GM19468 (cell line): ENCODE results near the gene ZFAND4.
A peak's percentile ranks its signal among the peaks of the same experiment; 100 is the strongest.
"Not testable (repeated sequence)": the region's sequence is repeated elsewhere in the genome, so short reads cannot be mapped to it uniquely, and the experiment has no call there.

Source experiments
- ATAC-seq: cut with Tn5 transposase; IDR thresholded peaks from one replicate; pipeline ENCODE4 v1.9.1; 2021; ENCODE audit warnings: mild to moderate bottlenecking, moderate library complexity, moderate number of reproducible peaks; ENCODE audit not compliant: unreplicated experiment; ENCODE audit errors: extremely low read depth

ZFAND4 gene

DNA sequence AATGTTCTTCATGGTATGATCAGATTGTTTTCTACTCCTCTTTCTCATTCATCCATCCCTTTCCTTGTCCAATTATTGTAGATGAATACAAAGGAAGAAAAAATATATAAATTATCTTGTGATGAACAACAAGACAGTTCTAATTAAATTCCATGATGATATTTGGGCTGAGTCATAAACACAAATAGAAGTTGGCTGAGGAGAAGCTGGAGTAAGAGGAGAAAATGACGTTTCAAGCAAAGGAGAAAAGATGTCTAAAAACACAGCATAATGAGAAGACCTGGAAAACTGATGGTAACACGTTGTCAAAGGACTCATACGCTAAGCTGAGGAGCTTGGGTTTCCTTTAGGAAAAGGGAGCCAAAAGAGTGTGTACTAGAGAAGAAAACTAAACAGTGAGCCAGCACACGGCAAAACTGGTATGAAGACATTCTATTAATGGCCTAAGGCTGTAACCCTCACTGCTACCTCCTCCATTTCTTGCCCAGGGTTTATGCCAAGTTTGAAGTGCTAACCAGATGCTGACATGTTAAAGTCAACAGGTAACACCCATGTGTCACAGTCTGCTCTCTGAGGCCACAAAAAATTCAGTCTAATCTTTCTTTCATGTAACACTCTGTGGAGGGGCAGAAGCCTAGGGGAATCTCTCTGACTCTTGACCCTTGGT, 26.1 kb downstream of the ZFAND4 start:
- ATAC-seq, result no peak

DNA sequence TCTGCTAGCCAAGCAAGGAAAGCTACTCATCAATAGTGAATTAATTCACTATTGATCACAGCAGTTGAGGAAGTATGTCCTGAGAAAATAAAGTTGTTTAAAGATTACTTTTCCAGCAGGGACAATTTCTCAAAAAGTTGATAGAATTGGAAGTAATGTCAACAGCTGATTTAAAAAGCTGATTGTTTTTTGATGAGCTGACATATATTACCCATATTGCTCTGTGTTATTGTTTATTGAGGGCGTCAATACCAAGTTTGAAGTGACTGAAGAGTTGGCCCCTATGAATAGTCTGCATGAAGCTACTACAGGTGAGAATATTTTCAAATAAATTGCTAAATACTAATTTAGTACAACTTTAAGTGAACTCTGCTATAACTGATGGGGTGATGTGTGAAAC, 28.0 kb downstream of the ZFAND4 start:
- no peak for ATAC-seq

DNA sequence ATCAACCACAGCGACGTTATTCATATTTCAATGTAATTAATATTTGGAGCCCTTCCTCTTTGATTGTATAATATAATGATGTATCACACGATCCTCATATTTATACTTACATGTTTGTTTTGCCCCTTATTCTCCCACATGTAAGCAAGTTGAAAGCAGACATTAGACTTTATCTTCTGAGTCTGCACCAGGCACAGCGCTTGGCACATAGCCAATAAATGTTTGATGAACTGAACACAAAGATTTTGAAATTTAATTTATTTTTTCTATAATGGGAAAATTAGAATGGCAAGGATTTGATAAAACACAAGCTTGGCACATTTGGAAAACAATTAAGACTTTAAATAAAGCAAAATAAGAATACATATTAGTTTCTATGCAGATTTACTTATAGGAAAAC, 31.6 kb downstream of the ZFAND4 start:
- no peak for ATAC-seq

DNA sequence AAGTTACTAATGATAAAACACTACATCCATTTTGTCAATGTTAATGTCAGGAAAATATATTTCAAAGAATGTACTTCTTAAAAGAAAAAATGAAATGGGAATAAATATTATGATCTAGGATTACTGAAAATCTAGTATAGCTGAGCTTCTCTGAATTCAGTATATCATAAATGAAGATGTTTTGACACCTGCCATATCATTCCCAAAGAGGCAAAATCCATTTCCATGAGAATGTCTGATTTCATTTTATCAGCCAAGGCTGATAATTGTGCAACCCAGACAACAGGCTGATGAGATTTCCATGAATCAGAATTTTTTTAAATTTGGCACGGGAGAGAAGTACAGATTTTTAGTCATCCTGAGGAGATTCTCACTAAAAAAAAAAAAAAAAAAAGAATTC, 32.5 kb downstream of the ZFAND4 start:
- no peak for ATAC-seq

DNA sequence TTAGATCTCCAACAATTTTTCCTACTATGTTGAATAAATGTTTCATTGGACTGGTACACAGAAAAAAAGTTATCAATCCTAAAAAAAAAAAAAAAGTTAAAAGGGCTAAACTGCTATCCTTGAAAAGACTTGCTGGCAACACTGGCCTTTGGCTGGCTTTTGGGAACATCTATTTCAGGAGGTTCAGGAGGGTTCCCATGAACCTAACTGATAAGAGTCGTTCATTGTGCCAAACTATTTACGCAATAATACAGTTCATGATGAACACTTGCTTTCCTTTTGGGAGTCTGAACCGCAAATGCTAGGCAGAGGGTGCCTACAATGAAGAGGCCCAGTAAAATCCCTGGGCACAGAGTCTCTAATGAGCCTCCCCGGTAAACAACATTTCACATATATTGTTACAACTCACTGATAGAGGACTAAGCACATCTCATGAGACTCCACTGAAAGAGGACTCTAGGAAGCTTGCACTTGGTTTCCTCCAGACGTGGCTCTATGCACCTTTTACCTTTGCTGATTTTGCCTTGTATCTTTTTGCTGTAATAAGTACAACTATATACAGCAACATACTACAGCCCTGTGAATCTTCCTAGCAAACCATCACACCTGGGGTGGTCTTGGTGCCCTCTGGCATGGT, 45.0 kb downstream of the ZFAND4 start:
- no peak for ATAC-seq

DNA sequence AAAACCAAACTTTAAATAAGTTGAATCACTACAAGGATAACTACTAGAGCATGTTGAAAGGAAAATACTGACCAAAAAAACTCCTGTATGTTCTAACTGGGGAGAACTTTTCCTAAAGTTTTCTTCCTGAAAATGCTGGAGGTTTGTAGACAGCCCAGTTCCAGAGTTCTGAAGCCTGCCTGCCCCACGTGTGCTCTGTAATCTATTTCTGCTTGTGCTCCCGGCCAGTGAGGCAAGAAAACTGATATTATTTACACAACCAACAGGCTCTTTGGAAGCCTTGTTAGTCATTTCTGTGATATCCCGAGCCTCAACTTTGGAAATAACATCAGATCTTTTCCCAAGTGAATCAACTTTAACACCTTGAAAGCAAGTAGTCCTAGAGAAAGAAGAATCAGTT, 46.7 kb downstream of the ZFAND4 start:
- ATAC-seq, result no peak

DNA sequence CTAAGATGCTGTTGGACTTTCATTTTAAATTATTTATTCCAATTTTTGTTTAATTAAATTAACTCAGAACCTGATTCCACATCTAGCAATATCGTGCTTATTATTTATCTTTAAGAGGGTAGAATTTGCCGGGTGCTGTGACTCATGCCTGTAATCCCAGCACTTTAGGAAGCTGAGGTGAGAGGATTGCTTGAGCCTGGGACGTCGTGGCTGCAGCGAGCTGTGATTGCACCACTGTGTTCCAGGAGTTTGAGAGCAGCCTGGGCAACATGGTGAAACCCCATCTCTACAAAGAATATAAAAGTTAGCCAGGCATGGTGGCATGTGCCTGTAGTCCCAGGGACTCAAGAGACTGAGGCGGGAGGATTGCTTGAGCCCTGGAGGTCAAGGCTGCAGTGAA, 47.8 kb downstream of the ZFAND4 start:
- no peak for ATAC-seq

DNA sequence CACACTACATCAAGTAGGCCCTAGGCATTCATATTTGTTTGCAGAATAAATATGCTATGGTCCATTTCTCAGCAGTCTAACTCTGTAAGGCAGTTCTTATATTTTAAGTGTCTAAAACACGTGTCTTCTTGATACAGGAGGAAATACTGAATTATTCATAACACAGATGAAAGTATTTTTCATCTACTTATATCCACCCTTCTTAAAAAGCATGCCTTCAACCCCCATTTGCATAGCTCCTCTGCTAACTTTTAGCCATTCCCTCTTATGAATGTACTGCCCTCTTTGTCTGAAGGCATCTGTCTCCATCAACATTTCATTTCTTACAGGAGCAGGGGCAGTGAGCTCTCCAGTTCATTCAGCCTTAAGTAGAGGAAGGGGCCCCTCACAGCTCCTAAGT, 57.7 kb downstream of the ZFAND4 start:
- ATAC-seq, result no peak

DNA sequence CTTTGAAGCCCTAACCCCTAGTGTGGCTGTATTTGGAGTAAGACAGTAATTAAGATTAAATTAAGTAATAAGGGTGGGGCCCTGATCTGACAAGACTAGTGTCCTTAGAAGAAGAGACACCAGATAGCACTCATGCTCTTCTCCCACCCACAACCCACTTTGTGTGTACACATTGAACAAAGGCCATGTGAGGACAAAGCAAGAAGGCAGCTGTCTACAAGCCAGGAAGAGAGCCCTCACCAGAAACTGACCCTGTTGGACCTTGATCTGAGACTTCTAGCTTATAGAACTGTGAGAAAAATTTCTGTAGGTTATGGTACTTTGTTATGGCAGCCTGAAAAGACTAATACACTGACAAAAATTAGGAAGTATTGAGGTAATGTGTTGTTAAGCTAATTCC, 59.8 kb downstream of the ZFAND4 start:
- ATAC-seq, result no peak

DNA sequence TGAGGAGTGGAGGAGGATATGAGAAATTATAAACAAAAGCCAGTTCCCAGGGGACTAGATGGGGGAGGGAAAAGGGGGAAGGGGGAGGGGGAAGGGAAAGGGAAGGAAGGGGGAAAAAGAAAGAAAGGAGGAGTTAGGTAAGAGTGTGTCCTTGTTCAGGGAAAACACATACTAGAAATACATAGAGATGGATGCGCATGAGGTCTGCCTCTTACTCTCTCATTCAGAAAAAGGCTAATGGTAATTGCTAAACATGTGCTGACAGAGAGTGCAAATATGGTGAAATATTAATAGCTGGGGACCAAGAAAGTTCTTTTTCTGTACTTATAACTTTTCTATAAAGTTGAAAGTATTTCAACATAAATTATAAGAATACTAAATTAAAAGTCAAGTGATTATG, 64.5 kb downstream of the ZFAND4 start:
- no peak for ATAC-seq

DNA sequence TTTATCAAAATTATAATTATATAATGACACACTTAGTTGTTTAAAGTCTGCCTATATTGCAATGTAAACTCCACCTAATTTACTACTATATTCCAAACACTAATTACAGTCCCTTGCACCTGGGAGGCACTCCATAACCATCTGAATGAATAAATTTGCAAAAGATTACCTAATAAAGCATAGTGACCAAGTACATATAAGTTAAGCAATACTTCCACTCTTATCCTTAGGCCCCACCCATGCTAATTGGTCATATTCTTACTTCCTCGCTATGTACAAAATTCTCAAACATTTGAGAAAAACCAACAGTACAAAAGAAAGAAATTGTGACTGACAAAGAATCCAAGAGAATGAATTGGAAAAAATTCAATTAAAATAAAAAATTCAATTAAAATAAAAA, 65.3 kb downstream of the ZFAND4 start:
- no peak for ATAC-seq

DNA sequence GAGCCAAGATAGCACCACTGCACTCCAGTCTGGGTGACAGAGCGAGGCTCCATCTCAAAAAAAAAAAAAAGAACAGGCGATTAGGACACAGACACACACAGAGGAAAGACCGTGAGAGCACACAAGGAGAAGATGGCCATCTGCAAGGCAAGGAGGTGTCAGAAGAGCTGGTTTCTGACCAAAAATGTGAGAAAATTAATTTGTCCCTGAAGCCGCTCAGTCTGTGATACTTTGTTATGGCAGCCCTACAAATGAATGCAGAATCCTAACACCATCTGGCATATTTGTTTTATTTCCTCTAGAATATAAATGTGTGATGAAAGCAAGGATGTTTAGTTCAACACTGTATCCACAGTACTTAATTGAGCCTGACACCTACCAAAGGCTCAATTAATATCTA, 69.7 kb downstream of the ZFAND4 start:
- ATAC-seq, result no peak

DNA sequence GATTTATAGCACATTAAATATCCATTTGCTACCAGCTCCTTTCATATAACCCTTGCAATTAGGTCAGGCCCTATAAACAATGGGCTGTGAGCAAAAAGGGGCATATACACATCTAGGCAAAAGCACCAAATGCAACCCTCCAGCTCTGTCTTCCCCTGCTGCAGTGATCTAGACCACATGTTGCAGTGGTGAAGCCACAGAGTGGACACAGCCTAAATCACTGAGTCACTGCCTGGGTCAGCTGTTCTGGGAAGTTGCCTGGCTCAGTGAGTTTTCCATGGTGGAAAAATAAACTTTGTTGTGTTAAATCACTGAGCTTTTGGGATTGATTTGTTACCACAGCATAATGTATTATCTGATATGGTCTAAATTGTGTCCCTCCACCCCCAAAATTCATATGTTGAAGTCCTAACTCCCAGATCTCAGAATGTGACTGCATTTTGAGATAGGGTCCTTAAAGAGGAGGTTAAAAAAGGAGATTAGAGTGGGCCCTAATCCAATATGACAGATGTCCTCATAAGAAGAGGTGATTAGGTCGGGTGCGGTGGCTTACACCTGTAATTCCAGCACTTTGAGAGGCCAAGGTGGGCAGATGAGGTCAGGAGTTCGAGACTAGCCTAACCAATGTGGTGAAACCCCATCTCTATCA, 70.4 kb downstream of the ZFAND4 start:
- ATAC-seq, result no peak

DNA sequence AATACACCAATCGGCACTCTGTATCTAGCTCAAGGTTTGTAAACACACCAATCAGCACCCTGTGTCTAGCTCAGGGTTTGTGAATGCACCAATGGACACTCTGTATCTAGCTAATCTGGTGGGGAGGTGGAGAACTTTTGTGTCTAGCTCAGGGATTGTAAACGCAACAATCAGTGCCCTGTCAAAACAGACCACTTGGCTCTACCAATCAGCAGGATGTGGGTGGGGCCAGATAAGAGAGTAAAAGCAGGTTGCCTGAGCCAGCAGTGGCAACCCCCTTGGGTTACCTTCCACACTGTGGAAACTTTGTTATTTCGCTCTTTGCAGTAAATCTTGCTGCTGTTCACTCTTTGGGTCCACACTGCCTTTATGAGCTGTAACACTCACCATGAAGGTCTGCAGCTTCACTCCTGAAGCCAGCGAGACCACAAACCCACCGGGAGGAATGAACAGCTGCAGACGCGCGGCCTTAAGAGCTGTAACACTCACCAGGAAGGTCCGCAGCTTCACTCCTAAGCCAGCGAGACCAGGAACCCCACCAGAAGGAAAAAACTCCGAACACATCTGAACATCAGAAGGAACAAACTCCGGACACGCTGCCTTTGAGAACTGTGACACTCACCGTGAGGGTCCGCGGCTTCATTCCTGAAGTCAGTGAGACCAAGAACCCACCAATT, 71.2 kb downstream of the ZFAND4 start:
- ATAC-seq, result not testable (repeated sequence)

DNA sequence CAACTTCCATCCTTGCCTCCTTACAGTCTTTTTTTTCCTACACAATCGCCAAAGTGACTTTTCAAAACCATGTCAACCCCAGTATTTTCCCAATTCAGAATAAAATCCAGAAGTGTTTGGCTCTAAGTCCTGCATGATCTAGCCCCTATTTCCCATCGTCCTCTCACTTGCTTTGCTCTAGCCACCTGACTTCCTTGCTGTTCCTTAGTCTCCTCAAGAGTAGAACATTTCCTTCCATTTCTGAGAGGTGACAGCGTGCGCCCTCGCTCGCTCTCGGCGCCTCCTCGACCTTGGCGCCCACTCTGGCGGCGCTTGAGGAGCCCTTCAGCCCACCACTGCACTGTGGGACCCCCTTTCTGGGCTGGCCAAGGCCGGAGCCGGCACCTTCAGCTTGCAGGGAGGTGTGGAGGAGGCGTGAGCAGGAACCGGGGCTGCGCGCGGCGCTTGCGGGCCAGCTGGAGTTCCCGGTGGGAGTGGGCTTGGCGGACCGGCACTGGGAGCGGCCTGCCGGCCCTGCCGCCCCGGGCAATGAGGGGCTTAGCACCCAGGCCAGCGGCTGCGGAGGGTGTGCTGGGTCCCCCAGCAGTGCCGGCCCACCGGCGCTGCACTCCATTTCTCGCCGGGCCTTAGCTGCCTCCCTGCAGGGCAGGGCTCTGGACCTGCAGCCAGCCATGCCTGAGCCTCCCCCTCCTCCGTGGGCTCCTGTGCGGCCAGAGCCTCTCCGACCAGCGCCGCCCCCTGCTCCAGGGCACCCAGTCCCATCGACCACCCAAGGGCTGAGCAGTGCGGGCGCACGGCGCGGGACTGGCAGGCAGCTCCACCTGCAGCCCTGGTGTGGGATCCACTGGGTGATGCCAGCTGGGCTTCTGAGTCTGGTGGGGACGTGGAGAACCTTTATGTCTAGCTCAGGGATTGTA, 72.0 kb downstream of the ZFAND4 start:
- ATAC-seq, result not testable (repeated sequence)

DNA sequence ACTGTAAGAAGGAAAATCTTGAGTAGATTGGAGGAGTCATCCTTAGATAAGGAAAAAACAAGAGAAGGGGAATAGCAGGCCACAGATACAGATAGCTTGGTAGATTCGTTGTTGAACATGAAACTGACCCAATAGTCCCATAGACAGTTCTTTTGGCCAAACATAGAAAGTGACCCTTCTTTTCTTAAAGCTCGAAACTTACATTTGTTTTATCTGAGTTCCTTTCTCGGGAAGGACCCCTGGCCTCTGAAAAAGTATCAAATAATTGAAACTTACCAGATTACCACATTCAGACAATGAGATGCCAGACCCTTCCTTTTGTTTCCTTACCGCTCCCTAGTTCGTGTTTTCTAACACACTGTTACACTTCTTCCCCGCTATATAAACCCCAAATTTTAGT, 72.9 kb downstream of the ZFAND4 start:
- ATAC-seq, result no peak

DNA sequence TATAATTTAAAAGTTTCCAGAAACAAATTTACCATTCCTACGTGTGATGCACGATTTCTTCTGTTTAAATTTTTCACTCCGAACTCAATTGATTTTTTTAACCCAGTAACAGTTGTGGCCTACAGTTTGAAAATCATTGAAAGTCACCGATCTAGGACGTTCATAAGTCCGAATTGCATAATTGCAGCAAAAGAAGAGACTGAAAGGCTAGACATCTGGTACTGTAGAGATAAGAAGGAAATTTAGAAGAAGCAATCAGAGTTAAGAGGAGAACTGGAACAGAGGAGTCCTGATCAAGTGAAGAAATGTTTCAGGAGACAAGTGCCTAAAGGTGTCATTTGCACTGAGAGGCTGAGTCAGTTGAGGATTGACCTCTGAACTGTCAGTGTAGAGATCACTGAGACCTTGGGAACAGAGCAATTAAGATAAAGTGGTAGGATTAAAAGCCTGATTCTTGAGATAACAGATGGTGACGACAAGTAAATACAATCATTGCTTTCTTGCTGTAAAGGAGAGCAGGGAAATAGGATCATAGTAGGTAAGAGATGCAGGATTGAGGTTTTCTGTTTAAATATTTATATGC, 73.5 kb downstream of the ZFAND4 start:
- ATAC-seq, result no peak

DNA sequence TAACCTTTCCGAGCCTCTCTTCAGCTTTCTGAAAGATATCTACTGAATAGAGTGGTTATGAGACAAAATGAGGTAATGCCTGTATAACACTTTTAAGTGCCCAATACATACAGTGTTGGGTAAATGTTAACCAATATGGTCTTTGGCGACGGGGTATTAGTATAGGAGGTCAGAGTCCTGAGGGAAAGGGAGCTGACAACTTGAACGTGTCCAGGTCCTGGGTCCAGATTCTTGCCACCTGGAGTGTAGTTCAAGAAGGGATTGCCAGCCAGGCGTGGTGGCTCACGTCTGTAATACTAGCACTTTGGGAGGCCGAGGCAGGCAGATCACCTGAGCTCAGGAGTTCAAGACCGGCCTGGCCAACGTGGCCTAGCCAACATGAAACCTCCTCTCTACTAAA, 76.0 kb downstream of the ZFAND4 start:
- ATAC-seq, result no peak

DNA sequence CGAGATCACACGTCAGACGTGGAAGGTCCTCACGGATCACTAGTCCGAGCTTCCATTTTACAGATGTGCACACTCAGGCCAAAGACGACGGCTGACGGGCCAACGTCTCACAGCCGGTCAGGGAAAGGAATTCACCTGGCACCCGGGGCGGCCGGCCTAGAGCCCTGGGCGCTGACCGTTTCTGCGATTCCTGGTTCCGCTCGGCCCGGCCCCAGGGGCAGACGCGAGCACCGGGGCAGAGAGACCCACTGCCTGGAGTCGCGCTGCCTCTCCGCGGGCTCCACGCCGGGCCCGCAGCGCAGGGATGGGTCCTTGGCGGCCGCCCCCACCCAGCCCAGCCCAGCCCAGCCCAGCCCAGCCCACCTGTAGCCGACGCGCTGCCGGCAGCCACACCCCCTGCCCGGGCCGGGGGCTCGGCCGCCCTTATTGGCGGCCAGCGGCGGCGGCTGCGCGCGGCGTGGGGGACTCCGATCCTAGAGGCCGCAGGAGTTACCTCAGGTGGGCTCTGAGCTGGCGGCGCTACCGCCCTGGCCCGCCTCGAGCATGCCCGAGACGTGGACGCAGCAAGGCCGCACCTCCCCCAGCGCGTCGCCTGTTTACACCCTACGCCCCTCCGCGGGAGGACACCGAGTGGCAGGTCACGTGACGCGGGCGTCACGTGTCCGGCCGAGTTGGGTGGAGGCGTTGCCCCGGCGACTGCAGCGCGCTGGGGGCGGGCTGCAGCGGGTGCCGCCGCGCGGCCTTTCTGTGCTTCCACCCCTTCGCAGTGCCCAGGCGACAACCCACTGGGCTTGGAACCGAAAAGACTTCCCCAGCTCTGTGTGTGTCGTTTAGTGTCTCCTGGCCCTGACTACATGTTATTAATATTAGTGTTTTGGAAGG, 78.1 kb downstream of the ZFAND4 start:
- peak; percentile 93 for ATAC-seq
